ENCODE measurements around the gene WDR64.

DNA sequence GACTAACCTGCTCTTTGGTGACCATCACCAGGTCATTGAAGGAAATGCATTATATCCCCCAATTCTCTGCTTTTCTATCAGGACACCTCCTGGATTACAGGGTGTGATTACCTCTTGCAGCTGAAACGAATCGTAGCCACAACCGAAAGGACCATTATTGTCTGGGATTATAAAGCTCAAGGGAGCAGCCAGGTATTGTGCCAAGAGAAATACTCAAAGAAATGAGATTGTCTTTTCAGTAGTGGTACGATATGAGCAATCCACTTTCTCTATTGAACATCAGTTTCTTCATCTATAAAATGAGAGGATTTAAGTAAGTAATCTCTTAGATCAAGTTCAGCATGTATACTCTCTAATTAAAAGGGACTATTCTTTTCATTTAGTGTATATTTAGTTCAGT lies 27.3 kb downstream of the WDR64 start:
- TF ChIP-seq, protein P1, sequence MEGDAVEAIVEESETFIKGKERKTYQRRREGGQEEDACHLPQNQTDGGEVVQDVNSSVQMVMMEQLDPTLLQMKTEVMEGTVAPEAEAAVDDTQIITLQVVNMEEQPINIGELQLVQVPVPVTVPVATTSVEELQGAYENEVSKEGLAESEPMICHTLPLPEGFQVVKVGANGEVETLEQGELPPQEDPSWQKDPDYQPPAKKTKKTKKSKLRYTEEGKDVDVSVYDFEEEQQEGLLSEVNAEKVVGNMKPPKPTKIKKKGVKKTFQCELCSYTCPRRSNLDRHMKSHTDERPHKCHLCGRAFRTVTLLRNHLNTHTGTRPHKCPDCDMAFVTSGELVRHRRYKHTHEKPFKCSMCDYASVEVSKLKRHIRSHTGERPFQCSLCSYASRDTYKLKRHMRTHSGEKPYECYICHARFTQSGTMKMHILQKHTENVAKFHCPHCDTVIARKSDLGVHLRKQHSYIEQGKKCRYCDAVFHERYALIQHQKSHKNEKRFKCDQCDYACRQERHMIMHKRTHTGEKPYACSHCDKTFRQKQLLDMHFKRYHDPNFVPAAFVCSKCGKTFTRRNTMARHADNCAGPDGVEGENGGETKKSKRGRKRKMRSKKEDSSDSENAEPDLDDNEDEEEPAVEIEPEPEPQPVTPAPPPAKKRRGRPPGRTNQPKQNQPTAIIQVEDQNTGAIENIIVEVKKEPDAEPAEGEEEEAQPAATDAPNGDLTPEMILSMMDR (conservative IDR thresholded peaks at IDR 0.05), result no peak
- TF ChIP-seq ZFX (IDR thresholded peaks at IDR 0.05), result no peak

Data from C4-2B (cell line).